ENCODE data around the gene COLEC12.

The COLEC12 gene

DNA sequence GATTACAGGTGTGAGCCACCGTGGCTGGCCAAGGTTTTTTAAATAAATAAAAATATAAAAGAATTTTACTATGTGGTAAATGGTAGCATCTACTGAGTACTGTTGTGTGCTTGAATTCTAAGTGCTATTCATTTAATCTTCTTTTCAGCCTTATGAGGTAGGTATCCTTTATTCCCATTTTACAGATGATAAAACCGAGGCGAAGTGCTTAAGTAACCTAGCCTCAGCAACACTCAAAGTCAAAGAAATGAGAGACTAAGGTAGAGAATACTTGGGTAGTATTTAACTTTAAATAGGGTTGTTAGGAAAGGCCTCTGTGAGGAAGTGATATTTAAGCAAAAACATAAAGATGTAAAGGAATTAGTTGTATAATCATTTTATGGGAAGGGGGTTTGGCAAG, 227.0 kb downstream of the COLEC12 start:
- DNase-seq (ENCODE audit: low spot score): no peak

DNA sequence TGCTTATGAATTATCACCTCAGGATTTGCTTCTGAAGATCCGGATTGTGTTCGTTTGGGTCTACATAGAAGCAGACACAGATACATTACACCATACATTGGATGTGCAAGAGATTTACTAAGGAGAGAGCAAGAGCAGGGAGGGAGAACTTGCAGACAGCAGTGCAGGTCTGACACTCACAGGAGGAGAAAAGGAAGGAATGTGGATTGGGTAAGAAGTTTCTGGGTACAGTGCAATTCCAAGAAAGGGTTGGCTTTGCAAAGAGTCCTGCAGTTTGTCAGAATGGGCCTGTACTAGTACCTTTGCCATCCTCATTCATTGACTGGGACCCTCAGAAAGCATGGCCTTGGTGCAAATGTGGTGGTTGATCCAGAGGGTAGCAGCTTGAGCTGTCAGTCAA, 227.9 kb downstream of the COLEC12 start:
- DNase-seq (ENCODE audit: low spot score): no peak

DNA sequence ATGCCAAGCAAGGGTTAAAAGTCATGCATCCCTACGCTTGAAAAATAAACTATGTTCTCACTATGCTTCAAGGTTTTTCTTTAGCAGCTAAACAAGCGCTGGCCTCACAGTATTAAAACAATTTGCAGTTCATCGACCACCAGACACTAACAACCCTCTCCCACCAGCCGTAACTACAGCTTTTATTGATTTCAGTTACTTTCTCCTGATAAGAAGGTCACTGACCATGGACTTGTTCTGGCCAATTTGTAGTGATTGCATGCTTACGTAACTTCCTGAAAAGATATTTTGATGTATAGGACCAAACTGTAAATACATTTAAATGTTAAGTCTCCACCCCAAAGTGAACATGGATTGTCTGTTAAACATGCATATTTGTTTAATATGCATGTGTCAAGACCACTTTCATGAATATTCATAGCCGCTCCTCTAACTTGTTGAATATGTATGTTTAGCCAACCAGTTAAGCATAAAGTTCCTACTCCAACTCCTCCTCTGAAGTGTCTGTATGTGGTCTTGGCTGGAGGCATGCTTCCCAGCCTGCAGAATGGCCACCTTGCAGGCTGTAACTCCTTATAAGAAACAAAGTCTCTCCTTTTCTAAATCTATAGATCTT, 230.9 kb downstream of the COLEC12 start:
- DNase-seq (ENCODE audit: low spot score): no peak

DNA sequence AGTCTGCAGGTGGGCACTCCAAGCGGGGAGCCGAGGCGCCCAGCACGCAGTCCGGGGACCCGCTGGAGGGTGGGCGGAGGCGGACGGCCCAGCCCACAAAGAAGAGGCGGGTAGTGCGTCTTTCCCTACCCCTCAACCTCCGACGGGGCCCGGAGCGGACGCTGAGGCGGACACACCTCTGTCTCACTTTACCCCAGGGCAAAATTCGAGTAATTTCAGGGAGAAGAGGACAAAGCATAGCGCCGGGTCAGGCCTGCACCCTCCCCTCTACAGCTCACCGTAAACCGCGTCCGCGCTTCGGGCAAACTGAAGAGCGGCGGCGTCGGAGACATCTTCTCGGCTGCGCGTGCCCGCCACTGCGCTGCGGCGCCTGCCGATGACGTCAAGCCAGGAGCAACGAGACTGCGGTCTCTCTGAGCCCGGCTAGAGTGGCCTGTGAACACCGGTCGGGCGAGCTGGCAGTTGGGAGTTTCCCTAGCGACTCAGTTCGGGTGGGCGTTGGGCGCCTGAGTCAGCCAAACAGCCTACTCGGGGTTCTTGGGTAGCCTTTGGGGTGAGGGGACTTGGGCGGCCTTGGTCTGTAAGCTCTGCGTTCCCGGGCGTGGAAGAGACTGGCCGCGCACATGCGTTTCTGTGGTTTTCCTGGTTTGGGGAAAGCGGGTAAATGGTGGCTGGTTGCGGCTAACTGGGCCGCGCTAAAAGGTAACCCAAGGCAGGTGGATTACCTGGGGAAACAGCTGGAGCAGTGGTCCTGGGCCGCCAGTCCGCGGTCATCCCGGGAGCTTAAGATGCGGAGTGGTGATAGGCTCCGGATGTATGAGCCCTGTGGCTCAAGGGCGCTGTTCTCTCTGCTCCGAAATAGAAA, 232.6 kb downstream of the COLEC12 start, which contains the start of gene THOC1:
Gene THOC1 (minus strand): TSS at position 360 of the 865 bp plus-strand sequence. CDS start 28 bp downstream, at position 332.
- peak; percentile 97 for DNase-seq (ENCODE audit: low spot score)

GRCh38 chr18:267380-267687, 233.2 kb downstream of the COLEC12 start:
- no peak for DNase-seq (ENCODE audit: low spot score)
